NCI-H69 (cell line): ENCODE results near the gene ZHX3.

Source experiments
- DNase-seq: peaks from one replicate; lab custom pipeline; 2025; lab: John Stamatoyannopoulos, UW

Gene ZHX3

DNA sequence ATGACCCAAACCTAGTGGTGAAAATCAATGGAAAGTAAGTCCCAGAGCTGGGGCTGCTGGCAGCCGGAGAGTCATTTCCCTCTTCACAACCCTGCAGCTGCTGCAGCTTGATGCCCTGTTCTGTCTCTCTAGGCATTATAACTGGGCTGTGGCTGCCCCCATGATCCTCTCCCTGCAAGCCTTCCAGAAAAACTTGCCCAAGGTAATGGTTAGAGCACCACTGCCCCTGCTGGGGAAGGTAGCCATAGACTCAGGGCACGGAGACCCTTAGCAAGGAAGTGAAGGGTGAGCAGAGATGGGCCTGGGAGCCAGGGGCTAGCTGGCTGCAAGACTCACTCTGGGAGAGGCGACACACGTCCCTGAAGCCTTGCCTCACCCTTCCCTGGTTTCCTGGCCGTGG lies 35.1 kb upstream of the ZHX3 start:
- DNase-seq = no peak

DNA sequence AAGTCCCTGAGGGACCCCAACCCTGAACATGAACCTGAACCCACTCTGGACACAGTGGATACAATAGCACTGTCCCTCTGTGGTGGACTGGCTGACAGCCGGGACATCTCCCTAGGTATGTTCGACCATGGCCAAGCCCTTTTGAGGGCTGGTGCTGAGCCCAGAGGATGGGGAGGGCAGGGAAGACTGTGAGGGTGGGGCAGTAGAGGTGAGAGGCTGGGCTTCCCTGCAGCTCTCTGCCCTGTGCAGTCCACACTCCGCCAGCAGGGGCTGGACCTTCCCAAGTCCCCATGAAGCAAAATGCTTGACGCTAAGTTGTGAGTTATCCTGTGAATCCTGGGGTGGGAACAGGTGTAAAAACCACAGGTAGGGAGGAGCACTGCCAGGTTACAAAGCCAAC lies 34.6 kb upstream of the ZHX3 start:
- DNase-seq = peak; percentile 7

DNA sequence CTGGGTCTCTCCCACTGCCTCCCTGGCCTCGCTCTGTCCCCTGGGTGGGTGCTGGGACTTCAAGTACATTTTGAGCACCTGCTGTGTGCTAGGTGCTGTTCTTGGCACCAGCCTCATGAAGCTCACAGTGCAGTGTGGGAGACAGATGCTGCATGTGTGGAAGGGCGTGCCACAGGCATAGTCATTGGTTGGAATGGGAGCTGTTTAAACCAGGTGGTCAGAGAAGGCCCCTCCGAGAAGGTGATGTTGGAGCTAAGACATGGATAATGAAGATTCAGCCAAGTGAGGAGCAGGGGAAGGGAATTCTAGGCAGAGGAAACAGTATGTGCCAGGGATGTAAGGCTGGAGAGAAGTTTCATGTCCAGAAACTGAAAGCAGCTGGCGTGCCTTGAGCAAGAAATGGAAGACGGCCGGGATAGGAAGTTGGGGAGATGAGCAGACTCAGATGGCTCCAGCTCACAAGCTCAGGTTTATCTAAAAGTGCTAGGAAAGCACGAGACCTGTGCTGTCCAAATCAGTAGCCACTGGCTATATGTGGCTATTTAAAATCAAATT lies 33.0 kb upstream of the ZHX3 start:
- peak; percentile 5 for DNase-seq

DNA sequence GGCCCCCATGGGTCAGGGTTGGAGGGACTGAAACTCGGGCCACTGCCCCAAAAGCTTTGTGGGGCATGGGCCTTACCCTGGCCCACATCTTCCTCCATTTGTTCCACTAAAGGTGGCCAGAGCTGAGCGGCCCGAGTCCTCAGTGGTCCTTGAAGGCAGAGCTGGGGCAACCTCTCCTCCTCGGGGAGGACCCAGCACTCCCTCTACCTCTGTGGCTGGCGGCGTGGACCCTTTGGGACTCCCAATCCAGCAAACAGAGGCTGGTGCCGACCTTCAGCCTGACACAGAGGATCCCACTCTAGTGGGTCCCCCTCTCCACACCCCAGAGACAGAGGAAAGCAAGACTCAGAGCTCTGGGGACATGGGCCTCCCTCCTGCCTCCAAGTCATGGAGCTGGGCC lies 32.4 kb upstream of the ZHX3 start:
- DNase-seq = no peak

- no peak for DNase-seq
These were observed 31.7 kb upstream of the ZHX3 start for GRCh38 chr20:41349266-41349665.

DNA sequence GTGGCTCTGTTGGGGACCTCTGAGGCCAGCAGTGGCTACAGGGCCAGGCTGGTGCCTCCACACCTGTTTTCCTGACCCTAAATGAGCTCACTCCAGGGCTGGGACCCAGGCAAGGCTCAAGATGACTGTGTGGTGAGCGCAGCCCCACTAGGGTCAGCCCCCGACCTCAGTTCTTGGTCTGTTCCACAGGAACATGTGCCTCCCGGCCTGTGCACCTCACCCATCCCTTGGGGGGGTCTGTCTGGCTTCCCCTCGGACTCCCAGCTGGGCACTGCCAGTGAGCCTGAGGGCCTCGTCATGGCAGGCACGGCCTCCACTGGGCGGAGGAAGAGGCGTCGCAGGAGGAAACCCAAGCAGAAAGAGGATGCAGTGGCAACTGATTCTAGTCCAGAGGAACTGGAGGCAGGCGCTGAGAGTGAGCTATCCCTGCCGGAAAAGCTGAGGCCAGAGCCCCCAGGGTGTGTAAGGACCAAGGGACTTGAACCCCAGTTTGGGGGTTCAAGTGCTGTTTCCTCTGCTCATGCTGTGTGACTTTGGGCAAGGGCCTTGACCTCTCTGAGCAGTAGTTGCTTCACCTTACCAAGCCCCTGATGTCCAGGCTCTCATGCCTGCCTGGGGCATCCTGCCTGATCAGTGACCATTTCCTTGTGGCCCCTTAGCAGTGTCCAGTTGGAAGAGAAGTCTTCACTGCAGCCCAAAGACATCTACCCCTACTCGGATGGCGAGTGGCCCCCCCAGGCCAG lies 31.1 kb upstream of the ZHX3 start:
- no peak for DNase-seq

- no peak for DNase-seq
These were observed 30.2 kb upstream of the ZHX3 start for GRCh38 chr20:41347523-41348429.

GRCh38 chr20:41345729-41346067 lies 28.2 kb upstream of the ZHX3 start:
- DNase-seq = no peak

DNA sequence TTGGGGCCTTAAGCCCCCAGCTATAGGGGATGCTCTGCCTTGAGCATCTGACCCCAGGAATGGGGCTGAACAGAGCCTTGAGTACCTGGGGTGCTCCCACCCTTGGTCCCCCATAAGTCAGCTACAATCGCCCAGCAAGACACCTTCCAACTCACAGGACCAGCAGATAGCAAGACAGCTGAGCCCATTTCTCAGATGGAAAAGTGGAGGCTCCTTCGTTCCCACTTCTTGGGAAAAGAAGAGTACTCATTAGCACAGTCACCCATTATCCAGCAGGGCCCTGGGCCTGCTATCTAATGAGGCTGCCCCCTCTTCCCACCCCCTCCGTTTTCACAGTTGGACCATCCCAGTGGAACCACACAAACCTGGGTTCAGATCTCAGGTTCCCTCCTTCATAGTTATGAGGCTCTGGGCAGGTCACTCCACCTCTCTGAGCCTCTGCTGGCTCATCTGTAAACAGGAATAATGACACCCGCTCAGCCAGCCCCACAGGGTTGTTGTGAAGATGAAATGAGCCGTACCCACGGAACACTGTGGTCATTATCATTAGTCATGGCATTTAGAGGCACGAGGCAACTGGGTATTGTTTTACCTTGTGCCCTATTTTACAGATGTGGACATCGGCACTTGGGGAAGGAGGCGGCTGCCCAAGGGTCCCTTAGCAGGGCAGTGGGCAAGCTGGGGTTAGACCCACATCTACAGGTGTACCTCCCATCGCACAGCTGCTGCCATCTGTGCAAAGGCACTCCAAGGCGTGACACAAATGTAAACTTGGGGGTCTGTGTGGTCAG lies 27.6 kb upstream of the ZHX3 start:
- peak; percentile 77 for DNase-seq

DNA sequence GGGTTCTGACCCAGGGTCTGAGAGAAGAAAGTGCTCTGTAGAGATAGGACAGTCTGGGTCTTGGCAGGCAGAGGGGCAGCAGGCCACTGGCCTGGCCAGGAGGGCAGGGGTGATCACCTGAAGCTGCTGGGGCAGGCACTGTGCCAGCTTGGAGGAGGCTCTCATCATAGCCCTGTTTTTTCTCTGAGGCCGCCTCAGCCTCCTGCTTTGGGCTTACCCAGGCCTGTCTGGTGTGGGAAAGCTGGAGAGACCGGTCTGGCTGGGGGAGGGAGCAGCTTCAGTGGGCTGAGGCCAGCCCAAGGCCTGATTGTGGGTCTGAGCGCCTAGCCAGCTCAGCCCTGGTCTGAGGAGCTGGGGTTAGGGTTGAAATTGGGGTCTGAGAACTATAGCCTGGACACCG lies 26.9 kb upstream of the ZHX3 start:
- DNase-seq = no peak

- DNase-seq = no peak
These were observed 25.2 kb upstream of the ZHX3 start for GRCh38 chr20:41342474-41343464.

- peak; percentile 81 for DNase-seq
These were observed 23.0 kb upstream of the ZHX3 start, which contains the start of gene LPIN3 for GRCh38 chr20:41340327-41341055. LPIN3 (plus strand) TSS chr20:41340821; CDS start chr20:41345804, 4,983 bp downstream.

- DNase-seq = peak; percentile 85
These were observed 22.4 kb upstream of the ZHX3 start for GRCh38 chr20:41339957-41340326.

GRCh38 chr20:41336711-41337492 lies 19.4 kb upstream of the ZHX3 start:
- DNase-seq = no peak

- DNase-seq = no peak
These were observed 18.1 kb upstream of the ZHX3 start for GRCh38 chr20:41335591-41335990.

GRCh38 chr20:41334443-41335421 lies 17.2 kb upstream of the ZHX3 start:
- no peak for DNase-seq

DNA sequence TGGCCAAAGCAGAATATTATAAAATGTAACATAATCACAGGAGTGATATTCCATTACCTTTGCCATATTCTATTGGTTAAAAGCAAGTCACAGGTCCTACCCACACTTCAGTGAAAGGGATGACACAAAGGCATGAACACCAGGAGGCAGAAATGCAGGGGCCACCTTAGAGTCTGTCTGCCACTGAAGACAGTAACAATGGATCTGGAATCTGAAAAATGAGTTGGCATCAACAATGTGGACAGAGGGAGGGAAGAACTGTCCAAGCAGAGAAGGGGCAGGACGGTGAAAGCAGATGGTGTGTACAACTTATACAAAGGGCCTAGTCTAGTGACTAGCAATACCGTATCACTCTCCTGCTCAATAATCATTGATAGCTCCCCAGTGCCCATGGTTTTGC lies 16.5 kb upstream of the ZHX3 start:
- DNase-seq = no peak

DNA sequence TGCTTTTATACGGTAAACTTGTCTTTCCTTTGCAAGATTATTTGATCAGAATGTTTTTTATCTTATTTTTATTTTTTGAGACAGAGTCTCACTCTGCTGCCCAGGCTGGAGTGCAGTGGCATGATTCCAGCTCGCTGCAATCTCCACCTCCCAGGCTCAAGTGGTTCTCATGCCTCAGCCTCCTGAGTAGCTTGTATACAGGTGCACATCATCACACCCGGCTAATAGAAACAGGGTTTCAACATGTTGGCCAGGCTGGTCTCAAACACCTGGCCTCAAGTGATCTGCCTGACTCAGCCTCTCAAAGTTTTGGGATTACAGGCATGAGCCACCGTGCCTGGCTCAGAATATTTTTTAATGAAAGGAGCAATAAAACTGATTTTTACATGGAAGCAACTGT lies 14.2 kb upstream of the ZHX3 start:
- DNase-seq = no peak
